ENCODE results near the gene GDPD2. TPM values are rescaled to one million over a fixed set of nuclear protein-coding genes. Genes with fewer than 3 reads are reported as not detected.
"Not testable (repeated sequence)": the region's sequence is repeated elsewhere in the genome, so short reads cannot be mapped to it uniquely, and the experiment has no call there.

The GDPD2 gene
- total RNA-seq, result not detected

GRCh38 chrX:70422851-70423341, at the start of gene GDPD2:
TSS of gene GDPD2 (plus strand) at chrX:70423314. CDS start at chrX:70424985, 1,671 bp downstream.
- Mint-ChIP-seq H3K4me3 (no peak within 1 kb of the TSS), H3K27ac (no peak within 1 kb of the TSS), H3K36me3 (ENCODE audit: low read depth) (no peaks in the 10 kb centered on the region), H3K9me3 (no peaks in the 10 kb centered on the region), H3K4me1 (ENCODE audit: low read depth) (no peaks in the 10 kb centered on the region), H3K27me3 (peaks cover 1% of the 10 kb centered on the region)
- intact Hi-C loops (cut with micrococcal nuclease), result no loop called here
- DNase-seq (peak; percentile 6), ATAC-seq (no peak)
- no peak for TF ChIP-seq CTCF (IDR thresholded peaks at IDR 0.05)
- CTCF ChIA-PET, result interaction anchor here (0.6 to 1.5 kb wide), 2 partner anchors 10 to 19 kb away, joined by 3 to 4 read pairs; no protein-coding TSS in a partner anchor
- POLR2A ChIA-PET, result no interaction called here

- H3K4me3 Mint-ChIP-seq, result no peak overlapping the region
- DNase-seq (no peak), ATAC-seq (no peak)
- no peaks in the 10 kb centered on the region for H3K9me3 Mint-ChIP-seq
- H3K4me1 Mint-ChIP-seq (ENCODE audit: low read depth), result peaks cover 3% of the 10 kb centered on the region
- H3K36me3 Mint-ChIP-seq (ENCODE audit: low read depth), result peaks cover 6% of the 10 kb centered on the region
- TF ChIP-seq CTCF (IDR thresholded peaks at IDR 0.05), result no peak
- ChIA-PET CTCF (no interaction called here), POLR2A (no interaction called here)
- intact Hi-C loops (cut with micrococcal nuclease), result no loop called here
- H3K27me3 Mint-ChIP-seq, result no peaks in the 10 kb centered on the region
- no peak overlapping the region for H3K27ac Mint-ChIP-seq
Observed at GRCh38 chrX:70386235-70386634, 36.9 kb upstream of the GDPD2 start.

GRCh38 chrX:70398899-70399298, 24.2 kb upstream of the GDPD2 start:
- no peaks in the 10 kb centered on the region for H3K9me3 Mint-ChIP-seq
- H3K4me1 Mint-ChIP-seq (ENCODE audit: low read depth), result peaks cover 4% of the 10 kb centered on the region
- CTCF ChIA-PET, result interaction anchor here (1.0 kb wide), 1 partner anchor 35 kb away, joined by 3 read pairs; no protein-coding TSS in a partner anchor
- H3K36me3 Mint-ChIP-seq (ENCODE audit: low read depth), result peaks cover 19% of the 10 kb centered on the region
- peak overlapping the region; percentile 72 for H3K27ac Mint-ChIP-seq
- DNase-seq (no peak), ATAC-seq (peak; percentile 51)
- no peaks in the 10 kb centered on the region for H3K27me3 Mint-ChIP-seq
- TF ChIP-seq CTCF (IDR thresholded peaks at IDR 0.05), result no peak
- intact Hi-C loops (cut with micrococcal nuclease), result no loop called here
- no peak overlapping the region for H3K4me3 Mint-ChIP-seq
- POLR2A ChIA-PET, result no interaction called here

GRCh38 chrX:70400181-70400580, 22.9 kb upstream of the GDPD2 start:
- H3K4me3 Mint-ChIP-seq; H3K4me1 Mint-ChIP-seq (ENCODE audit: low read depth); H3K27ac Mint-ChIP-seq; CTCF ChIA-PET; POLR2A ChIA-PET; DNase-seq; intact Hi-C loops (cut with micrococcal nuclease); ATAC-seq; H3K9me3 Mint-ChIP-seq; H3K27me3 Mint-ChIP-seq: not testable (repeated sequence)
- H3K36me3 Mint-ChIP-seq (ENCODE audit: low read depth), result peaks cover 21% of the 10 kb centered on the region

- ChIA-PET CTCF (interaction anchor here (1.1 kb wide), 1 partner anchor 31 kb away, joined by 3 read pairs; no protein-coding TSS in a partner anchor), POLR2A (no interaction called here)
- no peaks in the 10 kb centered on the region for H3K9me3 Mint-ChIP-seq
- intact Hi-C loops (cut with micrococcal nuclease), result no loop called here
- TF ChIP-seq CTCF (IDR thresholded peaks at IDR 0.05), result no peak
- H3K4me1 Mint-ChIP-seq (ENCODE audit: low read depth), result peaks cover 4% of the 10 kb centered on the region
- no peak for ATAC-seq
- no peaks in the 10 kb centered on the region for H3K27me3 Mint-ChIP-seq
- H3K4me3 Mint-ChIP-seq, result no peak overlapping the region
- no peak overlapping the region for H3K27ac Mint-ChIP-seq
- H3K36me3 Mint-ChIP-seq (ENCODE audit: low read depth), result peaks cover 24% of the 10 kb centered on the region
- no peak for DNase-seq
Observed at GRCh38 chrX:70402721-70403120, 20.4 kb upstream of the GDPD2 start.
